ENCODE results near the gene TGFA. TPM values are rescaled to one million over a fixed set of nuclear protein-coding genes. Genes with fewer than 3 reads are reported as not detected.

TGFA gene
- total and polyA plus RNA-seq, 2 donors (not counting 1 experiment from before 2014, with no cell fraction given): 0.06 TPM; not detected in 1

- Histone ChIP-seq H3K79me2 (ENCODE audit: control insufficient read depth, insufficient read depth, low read length) (no peaks in the 10 kb centered on the region), H3K27ac (ENCODE audit: insufficient read depth, low read length) (no peak overlapping the region), H3K9me3 (ENCODE audit: control insufficient read depth, insufficient read depth, low read depth, low read length) (no peaks in the 10 kb centered on the region), H2AFZ (ENCODE audit: low read length) (no peak overlapping the region), H3K4me2 (ENCODE audit: extremely low read depth, insufficient read depth, low read length) (no peak overlapping the region), H3K9ac (ENCODE audit: insufficient read depth, low read length) (no peak overlapping the region), H3K4me1 (ENCODE audit: control insufficient read depth, extremely low read depth, insufficient read depth, low read length) (no peaks in the 10 kb centered on the region), H4K20me1 (ENCODE audit: control insufficient read depth, extremely low read depth, insufficient read depth, low read length) (no peaks in the 10 kb centered on the region), H3K27me3 (ENCODE audit: control insufficient read depth, insufficient read depth, low read length) (no peaks in the 10 kb centered on the region), H3K4me3 (replicated peaks in 1 of 4; ENCODE audit: control extremely low read depth in 1 of 4, insufficient read depth in 1 of 4, low read depth in 3 of 4, low read length in 4 of 4) (no peak overlapping the region), H3K36me3 (ENCODE audit: control insufficient read depth, insufficient read depth, low read length) (no peaks in the 10 kb centered on the region)
- DNase-seq (ENCODE audit: low read depth in 2 of 2): no peak
- no peak for TF ChIP-seq EZH2 (IDR thresholded peaks at IDR 0.05; ENCODE audit: low read length, missing control alignments)
- no peak for TF ChIP-seq CTCF (conservative IDR thresholded peaks at IDR 0.05 in 1 of 2, IDR thresholded peaks at IDR 0.05 in 1 of 2; ENCODE audit: low read depth in 1 of 2, low read length in 2 of 2)
Observed at GRCh38 chr2:70527447-70528080, 26.1 kb downstream of the TGFA start.

DNA sequence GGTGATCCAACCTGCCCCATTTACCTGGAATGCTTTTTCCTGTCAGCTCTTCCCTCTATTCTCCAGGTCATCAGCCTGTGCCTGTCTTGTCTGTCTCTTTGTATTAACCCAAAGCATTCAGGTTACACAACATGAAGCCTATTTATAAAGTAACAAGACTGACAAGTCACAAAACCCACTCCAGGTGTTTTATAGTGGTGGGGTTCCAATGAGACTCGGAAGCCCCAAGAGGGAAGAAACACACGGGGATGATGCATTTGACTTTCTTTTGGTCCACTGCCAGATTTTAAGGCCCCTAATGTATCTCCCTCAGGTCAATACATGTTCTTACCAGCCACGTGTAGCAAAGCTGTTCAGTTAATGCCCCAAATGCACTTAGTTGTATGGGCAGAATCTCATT is 27.5 kb downstream of the TGFA start:
- H3K4me3 ChIP-seq (replicated peaks in 1 of 4; ENCODE audit: control extremely low read depth in 1 of 4, insufficient read depth in 1 of 4, low read depth in 3 of 4, low read length in 4 of 4): no peak overlapping the region
- no peak overlapping the region for H3K9ac ChIP-seq (ENCODE audit: insufficient read depth, low read length)
- H3K79me2 ChIP-seq (ENCODE audit: control insufficient read depth, insufficient read depth, low read length): no peaks in the 10 kb centered on the region
- TF ChIP-seq EZH2 (IDR thresholded peaks at IDR 0.05; ENCODE audit: low read length, missing control alignments): no peak
- TF ChIP-seq CTCF (conservative IDR thresholded peaks at IDR 0.05 in 1 of 2, IDR thresholded peaks at IDR 0.05 in 1 of 2; ENCODE audit: low read depth in 1 of 2, low read length in 2 of 2): no peak
- H3K4me1 ChIP-seq (ENCODE audit: control insufficient read depth, extremely low read depth, insufficient read depth, low read length): no peaks in the 10 kb centered on the region
- no peaks in the 10 kb centered on the region for H3K36me3 ChIP-seq (ENCODE audit: control insufficient read depth, insufficient read depth, low read length)
- no peak overlapping the region for H3K4me2 ChIP-seq (ENCODE audit: extremely low read depth, insufficient read depth, low read length)
- no peak overlapping the region for H3K27ac ChIP-seq (ENCODE audit: insufficient read depth, low read length)
- H3K27me3 ChIP-seq (ENCODE audit: control insufficient read depth, insufficient read depth, low read length): no peaks in the 10 kb centered on the region
- H3K9me3 ChIP-seq (ENCODE audit: control insufficient read depth, insufficient read depth, low read depth, low read length): no peaks in the 10 kb centered on the region
- DNase-seq (ENCODE audit: low read depth in 2 of 2): no peak
- H4K20me1 ChIP-seq (ENCODE audit: control insufficient read depth, extremely low read depth, insufficient read depth, low read length): no peaks in the 10 kb centered on the region
- H2AFZ ChIP-seq (ENCODE audit: low read length): no peak overlapping the region

DNA sequence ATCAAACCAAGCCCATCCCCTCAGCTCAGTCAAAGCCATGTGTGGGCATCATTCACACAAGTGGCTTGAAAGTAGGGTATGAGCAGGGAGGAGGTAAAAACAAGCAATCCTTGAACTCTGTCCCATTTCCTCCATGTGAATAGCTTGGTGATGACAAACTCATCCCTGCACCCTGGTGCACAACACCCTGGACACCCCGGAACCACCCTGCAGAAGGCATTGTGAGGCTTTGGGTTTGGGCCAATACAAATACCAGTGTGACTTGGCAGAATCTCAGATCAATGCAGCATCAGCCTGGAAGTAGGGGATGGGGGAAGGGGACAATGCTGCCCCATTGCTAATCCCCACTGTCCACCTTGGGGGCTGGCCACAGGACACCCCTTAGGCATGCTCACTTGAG is 28.6 kb downstream of the TGFA start:
- no peak overlapping the region for H2AFZ ChIP-seq (ENCODE audit: low read length)
- no peak overlapping the region for H3K4me3 ChIP-seq (replicated peaks in 1 of 4; ENCODE audit: control extremely low read depth in 1 of 4, insufficient read depth in 1 of 4, low read depth in 3 of 4, low read length in 4 of 4)
- H3K9ac ChIP-seq (ENCODE audit: insufficient read depth, low read length): no peak overlapping the region
- H4K20me1 ChIP-seq (ENCODE audit: control insufficient read depth, extremely low read depth, insufficient read depth, low read length): no peaks in the 10 kb centered on the region
- DNase-seq (ENCODE audit: low read depth in 2 of 2): peak in 1 of 2 donors; percentile 13
- no peaks in the 10 kb centered on the region for H3K27me3 ChIP-seq (ENCODE audit: control insufficient read depth, insufficient read depth, low read length)
- no peak overlapping the region for H3K4me2 ChIP-seq (ENCODE audit: extremely low read depth, insufficient read depth, low read length)
- no peak overlapping the region for H3K27ac ChIP-seq (ENCODE audit: insufficient read depth, low read length)
- H3K36me3 ChIP-seq (ENCODE audit: control insufficient read depth, insufficient read depth, low read length): no peaks in the 10 kb centered on the region
- no peaks in the 10 kb centered on the region for H3K4me1 ChIP-seq (ENCODE audit: control insufficient read depth, extremely low read depth, insufficient read depth, low read length)
- no peaks in the 10 kb centered on the region for H3K79me2 ChIP-seq (ENCODE audit: control insufficient read depth, insufficient read depth, low read length)
- no peak for TF ChIP-seq CTCF (conservative IDR thresholded peaks at IDR 0.05 in 1 of 2, IDR thresholded peaks at IDR 0.05 in 1 of 2; ENCODE audit: low read depth in 1 of 2, low read length in 2 of 2)
- no peak for TF ChIP-seq EZH2 (IDR thresholded peaks at IDR 0.05; ENCODE audit: low read length, missing control alignments)
- no peaks in the 10 kb centered on the region for H3K9me3 ChIP-seq (ENCODE audit: control insufficient read depth, insufficient read depth, low read depth, low read length)

Data from fibroblast of lung (primary cell).